Suprapubic skin (tissue), 3 donors: ENCODE data around the gene PSMB8.

ENCODE experiments used
- CTCF ChIP-seq, 2 donors: fragments of 200-600 bp in 1 of 2; fragments of 450-650 bp in 1 of 2; sonication (generic) in 1 of 2; IDR thresholded peaks; one replicate each; pipeline ENCODE4 v1.5.1; 2016 to 2019; ENCODE audit warnings: antibody characterized with exemption in 2 of 2, mild to moderate bottlenecking in 1 of 2, moderate library complexity in 1 of 2
- POLR2A ChIP-seq, 2 donors: fragments of 450-650 bp; IDR thresholded peaks; one replicate each; pipeline ENCODE4 v1.6.1; 2017; ENCODE audit warnings: antibody characterized with exemption in 2 of 2, mild to moderate bottlenecking in 2 of 2, moderate library complexity in 2 of 2

DNA sequence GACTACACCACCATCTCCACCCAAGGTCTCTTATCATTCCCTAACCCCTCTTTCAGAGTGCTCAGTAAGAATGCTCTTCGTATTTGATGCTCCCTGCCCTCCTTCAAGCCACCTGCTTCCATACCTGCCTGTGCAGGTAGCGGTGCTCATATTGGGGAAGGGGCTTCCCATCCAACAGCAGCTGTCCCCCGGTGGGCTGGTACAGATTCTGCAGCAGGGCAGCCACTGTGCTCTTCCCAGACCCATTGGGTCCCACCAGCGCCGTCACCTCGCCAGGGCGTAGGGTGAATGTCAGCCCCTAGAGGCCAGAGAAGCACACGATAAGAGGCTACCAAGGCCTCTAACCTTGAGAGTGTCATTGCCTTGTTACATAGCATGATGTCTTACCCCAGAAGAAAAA is 3.9 kb upstream of the PSMB8 start:
- TF ChIP-seq CTCF (IDR thresholded peaks at IDR 0.05) (no peak), POLR2A (IDR thresholded peaks at IDR 0.05) (no peak)
